Measurements from ENCODE around the gene IDH2.

The IDH2 gene

DNA sequence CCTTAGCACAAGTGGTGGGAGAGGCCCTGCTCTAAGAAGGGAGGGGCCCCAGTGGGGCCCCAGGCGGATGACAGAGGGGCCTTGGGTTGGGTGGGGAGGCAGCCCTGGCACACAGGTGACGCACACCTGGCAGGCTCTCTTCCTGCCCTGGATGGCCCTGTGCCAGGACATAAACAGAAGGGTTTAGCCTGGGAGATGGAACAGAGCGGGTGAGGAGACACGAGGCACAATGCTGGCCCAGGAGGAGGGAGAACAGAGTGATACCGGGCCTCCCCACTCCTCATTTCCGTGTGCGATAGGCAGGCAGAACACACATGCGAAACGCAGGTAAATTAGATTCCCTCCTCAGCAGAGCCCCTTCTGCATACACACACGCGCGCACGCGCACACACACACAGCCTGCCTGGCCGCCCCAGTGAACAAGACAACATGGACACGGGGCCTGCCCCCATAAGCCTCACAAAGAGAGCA lies 39.8 kb downstream of the IDH2 start:
- DNase-seq, result no peak

DNA sequence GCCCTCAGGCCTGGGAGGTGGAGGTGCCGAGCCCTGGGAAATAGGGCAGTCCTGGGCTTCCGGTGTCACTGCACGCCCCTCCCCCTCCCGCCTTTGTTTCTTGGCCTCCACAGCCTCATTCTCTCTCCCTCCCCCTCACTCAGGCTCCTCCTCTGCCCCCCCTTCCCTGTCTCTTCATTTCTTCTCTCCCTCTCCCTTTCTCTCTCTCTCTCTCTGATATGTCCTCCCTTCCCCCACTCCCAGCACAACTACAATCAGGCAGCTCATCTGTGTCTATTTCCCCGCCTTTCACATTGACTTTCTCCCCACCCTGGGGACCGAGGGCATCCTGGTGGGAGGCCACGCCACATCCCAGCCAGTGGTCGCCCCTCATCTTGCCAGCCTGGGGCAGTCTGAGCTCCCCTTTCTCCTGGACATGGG lies 40.2 kb downstream of the IDH2 start:
- DNase-seq, result no peak

DNA sequence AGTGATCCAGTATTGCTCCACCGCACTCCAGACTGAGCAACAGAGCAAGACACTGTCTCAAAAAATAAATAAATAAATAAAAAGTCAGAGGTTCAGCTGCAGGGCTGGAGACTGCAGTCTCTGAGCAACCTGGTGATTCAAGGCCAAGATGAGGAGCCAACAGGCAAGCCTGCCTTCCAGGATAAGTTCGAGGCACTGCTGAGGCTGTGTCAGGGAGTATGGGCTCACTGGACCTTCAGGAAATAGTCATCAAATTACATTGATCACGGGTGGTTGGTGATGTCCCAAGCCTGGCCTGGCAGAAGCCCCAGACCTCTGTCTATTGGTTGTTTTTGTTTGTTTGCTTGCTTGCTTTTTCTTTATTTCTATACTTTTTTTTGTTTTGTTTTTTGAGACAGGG lies 41.5 kb downstream of the IDH2 start:
- DNase-seq, result no peak

- DNase-seq, result no peak
Measured at GRCh38 chr15:90059208-90059985, 42.9 kb downstream of the IDH2 start.

DNA sequence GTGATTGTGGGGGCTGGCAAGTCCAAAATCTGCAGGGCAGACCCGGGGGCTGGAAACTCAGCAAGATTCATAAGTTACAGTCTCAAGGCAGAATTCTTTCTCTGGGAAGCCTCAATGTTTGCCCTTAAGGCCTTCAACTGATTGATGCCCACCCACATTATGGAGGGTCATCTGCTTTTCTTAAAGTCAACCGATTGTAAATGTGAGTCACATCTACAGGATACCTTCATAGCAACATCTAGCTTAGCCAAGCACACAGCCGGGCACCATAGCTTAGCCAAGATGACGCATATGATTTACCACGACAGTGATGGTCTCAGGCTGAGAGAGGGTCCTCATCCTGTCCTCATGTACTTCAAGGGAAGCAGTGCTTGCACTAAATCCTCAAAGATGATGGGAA lies 43.5 kb downstream of the IDH2 start:
- DNase-seq, result no peak

DNA sequence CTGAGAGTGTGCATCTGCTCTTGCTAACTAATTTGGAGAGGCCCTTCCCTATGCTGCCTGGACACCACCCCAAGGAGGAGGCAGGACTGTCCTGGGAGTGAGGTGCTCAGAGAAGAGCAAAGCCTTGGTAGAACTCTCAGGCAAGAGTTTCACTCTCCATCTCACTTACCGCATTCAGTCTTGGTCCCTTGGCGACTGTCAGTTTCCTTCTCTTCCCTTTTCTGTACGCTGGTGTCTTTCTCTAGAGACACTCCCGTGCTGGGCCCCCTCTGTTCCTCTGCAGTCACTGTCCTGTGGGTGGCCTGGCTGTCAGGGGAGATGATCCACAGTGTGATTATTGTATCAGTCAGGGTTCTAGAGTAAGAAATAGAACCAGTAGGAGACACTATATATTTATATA lies 44.0 kb downstream of the IDH2 start:
- DNase-seq, result no peak

DNA sequence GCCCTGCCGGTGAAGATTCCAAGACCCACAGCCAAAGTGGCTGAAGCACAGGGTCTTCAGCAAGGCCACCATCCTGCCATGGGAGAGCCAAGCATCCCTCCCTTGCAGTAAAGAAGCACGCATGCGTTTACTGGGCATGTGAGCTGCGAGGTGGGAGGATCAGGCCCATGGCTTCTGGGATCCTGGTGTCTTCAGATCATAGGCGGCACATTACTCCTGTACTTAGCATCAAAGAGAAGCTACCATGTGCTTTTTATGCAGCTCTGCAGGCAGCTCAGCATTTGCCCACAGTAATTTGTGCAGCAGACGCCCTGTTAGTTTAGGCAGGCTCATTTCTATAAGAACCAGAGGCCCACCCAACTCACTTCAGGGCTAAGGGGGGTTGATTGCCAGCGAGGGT lies 45.7 kb downstream of the IDH2 start:
- DNase-seq, result no peak

- DNase-seq, result no peak
Measured at GRCh38 chr15:90055182-90055581, 47.1 kb downstream of the IDH2 start.

GRCh38 chr15:90054618-90055097 lies 47.6 kb downstream of the IDH2 start:
- no peak for DNase-seq

GRCh38 chr15:90053685-90054466 lies 48.4 kb downstream of the IDH2 start:
- no peak for DNase-seq

DNA sequence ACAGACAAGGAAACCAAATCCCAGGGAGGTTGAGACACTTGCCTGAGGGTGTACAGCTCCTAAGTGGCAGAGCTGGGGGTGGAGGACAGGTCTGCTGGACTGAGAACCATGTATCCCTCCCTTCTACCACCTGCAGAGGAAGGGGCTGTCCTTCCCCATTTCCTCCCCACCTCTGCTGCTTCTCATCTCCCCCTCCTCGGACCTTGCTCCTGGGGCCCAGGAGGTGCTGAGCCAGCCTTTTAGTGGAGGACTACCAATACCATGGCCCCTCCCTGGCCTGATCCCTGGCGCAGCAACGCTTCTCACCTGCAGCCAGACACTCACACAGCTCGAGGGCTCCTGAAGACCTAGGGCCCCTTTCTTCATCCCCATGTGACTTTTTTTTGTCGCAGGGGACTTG lies 50.4 kb downstream of the IDH2 start:
- DNase-seq, result no peak

DNA sequence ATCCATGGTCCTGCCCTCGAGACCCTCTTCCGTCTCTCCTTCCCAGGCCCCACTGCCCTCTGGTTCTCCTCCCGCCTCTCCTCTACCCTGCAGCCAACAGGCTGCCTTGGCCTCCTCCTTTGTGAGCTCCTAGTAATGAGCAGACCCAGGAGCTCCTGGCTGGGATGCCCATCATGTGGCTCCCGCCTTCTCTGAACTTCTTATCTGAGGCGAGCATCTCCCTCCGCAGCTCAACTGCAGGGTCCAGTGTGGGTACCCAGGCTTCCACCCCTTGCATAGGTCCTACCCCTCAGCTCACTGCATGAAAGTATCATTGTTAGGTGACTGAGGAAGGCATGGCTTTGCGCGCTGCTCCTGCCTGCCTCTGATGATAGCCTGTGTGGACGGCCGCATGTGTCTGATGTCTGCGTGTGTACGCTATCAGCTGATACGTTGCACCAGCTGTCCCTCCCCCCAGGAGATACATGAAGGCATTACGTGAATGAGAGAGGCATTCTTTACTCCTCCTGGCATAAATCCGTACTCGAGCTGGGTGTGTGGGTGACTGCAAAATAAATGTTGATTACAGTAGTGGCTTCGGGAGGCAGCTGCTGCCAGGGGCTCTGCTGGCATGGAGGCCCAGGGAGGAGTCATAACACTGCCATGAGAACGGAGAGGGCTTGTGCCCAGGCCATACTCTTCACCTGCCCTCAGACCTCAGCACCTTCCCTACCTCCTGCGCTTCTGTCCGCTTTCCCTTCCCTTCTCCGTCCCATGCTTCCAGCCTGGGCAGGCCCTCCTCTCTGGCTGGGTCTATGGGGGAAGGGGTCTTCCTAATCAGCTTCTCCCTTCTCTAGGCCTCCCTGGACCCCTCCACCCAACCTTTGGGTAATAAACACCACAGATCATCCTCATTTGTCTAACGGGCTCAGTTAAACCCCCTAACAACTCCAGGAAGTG lies 52.3 kb downstream of the IDH2 start:
- DNase-seq, result no peak

GRCh38 chr15:90049030-90049429 lies 53.2 kb downstream of the IDH2 start:
- no peak for DNase-seq

DNA sequence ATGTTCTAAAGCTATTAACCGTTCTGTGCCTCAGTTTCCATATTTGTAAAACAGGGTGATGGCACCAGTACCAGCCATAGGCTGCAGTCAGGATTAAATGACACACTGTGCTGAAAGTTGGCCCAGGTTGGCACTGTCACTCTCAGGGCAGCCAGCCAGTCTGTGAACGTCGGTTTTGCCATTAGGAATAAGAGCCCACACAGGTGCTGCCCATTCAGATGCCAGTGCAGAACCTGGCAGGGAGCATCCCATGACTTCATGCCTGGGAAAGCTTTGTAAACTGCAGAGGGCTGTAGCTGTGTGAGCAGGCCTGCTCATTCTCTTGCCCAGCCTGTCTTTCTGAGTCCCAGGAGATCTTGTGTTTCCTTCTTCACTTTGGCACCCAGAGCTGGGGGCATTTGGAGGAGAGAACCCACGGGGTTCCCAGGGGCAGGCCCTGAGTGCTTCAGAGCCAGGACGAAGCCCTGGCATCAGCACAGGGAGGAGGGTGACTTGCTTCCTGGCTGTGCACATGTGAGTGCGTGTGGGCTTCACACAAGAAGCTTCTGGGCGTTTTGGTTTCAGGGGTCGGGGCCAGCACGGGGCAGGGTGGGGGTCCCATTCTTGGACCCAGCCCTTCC lies 54.2 kb downstream of the IDH2 start:
- DNase-seq, result peak; percentile 26

DNA sequence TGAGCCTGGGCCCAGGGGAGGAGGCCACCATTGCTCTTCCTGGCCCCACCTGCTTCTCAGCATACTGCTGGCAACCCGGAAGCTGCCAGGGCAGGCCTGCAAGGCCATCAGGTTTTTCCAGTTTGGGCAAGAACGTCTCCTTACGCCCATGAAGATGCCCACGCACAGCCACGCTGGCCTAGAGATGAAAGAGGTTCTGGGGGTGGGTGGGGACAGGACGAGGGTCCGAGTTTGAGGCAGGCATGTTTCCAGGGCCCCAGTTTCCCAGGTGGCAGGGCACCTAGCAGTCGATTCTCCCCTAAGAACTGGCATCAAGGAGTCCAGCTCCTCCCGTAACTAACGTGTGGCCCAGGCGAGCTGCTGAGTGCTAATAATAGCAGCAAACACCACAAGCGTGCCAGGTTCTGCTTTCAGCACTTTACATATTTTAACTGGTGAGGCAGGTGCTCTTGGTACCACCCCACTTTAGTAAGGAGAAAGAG lies 55.3 kb downstream of the IDH2 start:
- DNase-seq, result no peak

DNA sequence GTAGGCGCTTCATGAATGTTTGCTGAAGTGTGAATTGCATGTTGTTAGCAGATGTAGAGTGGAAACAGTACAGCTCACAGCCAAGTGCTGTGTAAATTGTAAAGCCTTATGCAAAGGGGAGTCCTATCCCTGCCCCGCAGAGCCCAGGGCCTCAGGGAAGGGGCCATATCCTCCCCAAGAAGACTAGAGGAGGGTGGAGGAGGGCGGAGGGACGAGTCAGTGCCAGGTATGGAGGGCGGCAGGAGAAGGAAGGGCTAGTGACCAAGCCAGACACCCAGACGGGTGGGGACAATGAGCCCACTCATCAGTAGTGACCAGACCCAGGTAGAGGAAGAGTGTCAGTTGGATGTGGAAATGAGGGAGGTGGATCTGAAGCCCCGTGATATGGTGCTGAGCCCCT lies 56.0 kb downstream of the IDH2 start:
- DNase-seq, result no peak

DNA sequence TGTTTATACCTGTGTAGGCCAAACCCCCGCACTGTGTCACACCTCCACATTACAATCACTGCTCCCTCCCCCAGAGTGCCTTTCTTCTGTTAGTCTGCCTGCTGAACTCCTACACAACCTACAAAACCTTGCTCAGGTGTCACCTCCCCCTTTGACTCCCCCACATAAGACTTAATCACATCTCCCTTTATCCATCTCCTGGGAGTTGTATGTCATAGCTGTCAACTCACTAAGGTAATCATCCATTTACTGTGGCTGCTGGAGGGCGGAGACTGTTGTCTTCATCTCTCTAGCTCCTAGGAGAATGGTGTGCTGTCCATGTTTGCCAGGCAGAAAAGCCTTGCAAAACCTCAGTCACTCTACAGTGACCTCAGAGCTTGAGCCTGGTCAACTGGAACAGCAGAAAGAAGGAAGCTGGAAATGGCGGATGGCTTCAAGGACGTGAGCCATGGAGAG lies 57.3 kb downstream of the IDH2 start:
- no peak for DNase-seq

GRCh38 chr15:90044191-90044590 lies 58.1 kb downstream of the IDH2 start:
- DNase-seq, result no peak

DNA sequence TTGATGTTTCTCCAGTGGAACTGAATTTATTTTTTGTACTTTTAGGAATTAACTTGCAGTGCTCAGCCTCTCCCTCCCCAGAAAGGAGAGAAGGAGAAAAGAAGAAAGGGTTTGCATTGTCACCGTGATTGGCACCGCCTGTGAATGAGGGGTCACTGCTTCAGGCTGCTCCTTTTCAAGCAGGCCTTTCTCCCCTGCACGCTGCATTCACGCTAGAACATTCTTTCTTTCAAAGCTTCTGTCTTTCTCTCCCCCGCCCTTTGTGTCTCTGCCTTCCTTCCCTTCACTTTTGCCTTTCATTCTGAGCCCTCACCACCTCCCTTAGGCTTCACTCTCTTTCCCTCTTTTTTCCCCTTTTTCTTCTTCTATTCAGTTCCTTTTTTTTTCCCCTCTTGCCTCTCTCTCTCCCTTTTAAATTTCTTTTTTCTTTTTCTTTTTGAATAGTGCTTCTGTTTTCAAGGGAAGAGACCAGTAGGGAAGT lies 58.7 kb downstream of the IDH2 start:
- DNase-seq, result no peak

- DNase-seq, result no peak
Measured at GRCh38 chr15:90042766-90043529, 59.3 kb downstream of the IDH2 start.

- DNase-seq, result no peak
Measured at GRCh38 chr15:90042356-90042755, 59.9 kb downstream of the IDH2 start.

Measured in HCEC 1CT (cell line).